ENCODE results near the gene KCNH1. TPM values are rescaled to one million over a fixed set of nuclear protein-coding genes. Genes with fewer than 3 reads are reported as not detected.

KCNH1 gene
- total and polyA plus RNA-seq, 3 experiments from 2014 or later = not detected

DNA sequence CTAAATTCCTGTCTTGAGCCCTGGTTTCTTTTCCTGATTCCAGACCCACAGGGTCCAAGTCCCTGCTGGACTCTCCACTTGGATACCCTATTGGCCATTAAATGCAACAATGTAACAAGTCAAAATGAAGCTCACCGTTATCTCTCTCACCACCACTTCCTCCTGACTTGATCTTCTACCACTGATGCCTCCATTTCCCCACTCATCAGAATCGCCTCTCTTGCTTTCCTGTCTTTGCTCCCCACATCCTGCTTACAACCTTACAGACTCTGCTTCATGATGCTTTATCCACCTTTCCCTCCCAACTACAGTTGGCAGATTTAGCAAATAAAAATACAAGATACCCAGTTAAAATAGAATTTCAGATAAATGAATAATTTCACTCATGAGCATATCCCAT, 343.8 kb downstream of the KCNH1 start:
- ChIA-PET CTCF (no interaction called here), POLR2A (no interaction called here)
- peaks cover 7 to 23% of the 10 kb centered on the region in 2 donors for H3K27me3 Mint-ChIP-seq
- no peak overlapping the region for H3K4me3 Mint-ChIP-seq
- H3K4me3 ChIP-seq (ENCODE audit: low read length) = no peak overlapping the region
- H3K9me3 ChIP-seq (ENCODE audit: low read length) = no peaks in the 10 kb centered on the region
- peaks cover 0 to under 1% (median 0%) of the 10 kb centered on the region in 5 donors for H3K9me3 Mint-ChIP-seq
- no peak overlapping the region for H3K27ac ChIP-seq (ENCODE audit: low read depth, low read length)
- no peaks in the 10 kb centered on the region for H3K27me3 ChIP-seq (ENCODE audit: insufficient read depth, low read length, poor library complexity, severe bottlenecking)
- no peak overlapping the region for H3K27ac Mint-ChIP-seq
- H3K36me3 Mint-ChIP-seq = no peaks in the 10 kb centered on the region
- DNase-seq = no peak
- no peaks in the 10 kb centered on the region for H3K4me1 ChIP-seq (ENCODE audit: insufficient read depth, low read length)
- no peaks in the 10 kb centered on the region for H3K4me1 Mint-ChIP-seq
- H3K36me3 ChIP-seq (ENCODE audit: insufficient read depth, low read length) = no peaks in the 10 kb centered on the region

DNA sequence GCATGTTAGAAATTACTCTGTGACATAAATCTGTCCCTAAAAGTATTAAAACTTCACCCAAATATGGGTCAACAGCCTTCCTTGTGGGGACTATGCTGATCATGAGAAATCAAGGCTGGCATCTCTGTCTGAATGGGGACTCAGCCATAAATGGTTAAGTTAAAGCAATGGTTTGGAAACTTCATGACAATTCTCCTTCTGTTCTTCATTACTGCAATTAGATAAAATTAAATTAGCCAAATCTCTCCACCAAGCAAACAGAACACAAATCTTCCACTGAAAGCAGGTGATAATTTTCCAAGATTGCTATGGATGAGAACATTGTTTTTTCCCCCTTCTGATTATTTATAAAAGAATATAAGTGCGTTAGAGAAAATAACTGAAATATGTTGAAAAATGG, 346.1 kb downstream of the KCNH1 start:
- no peak overlapping the region for H3K27ac Mint-ChIP-seq
- H3K36me3 Mint-ChIP-seq = no peaks in the 10 kb centered on the region
- no peaks in the 10 kb centered on the region for H3K9me3 ChIP-seq (ENCODE audit: low read length)
- H3K4me1 Mint-ChIP-seq = no peaks in the 10 kb centered on the region
- H3K27me3 Mint-ChIP-seq = peaks cover 3 to 19% of the 10 kb centered on the region in 2 donors
- H3K27ac ChIP-seq (ENCODE audit: low read depth, low read length) = no peak overlapping the region
- H3K36me3 ChIP-seq (ENCODE audit: insufficient read depth, low read length) = no peaks in the 10 kb centered on the region
- ChIA-PET CTCF (interaction anchor here (1.0 kb wide), 1 partner anchor 9 kb away, joined by 3 read pairs; no protein-coding TSS in a partner anchor), POLR2A (no interaction called here)
- no peak overlapping the region for H3K4me3 ChIP-seq (ENCODE audit: low read length)
- no peak overlapping the region for H3K4me3 Mint-ChIP-seq
- H3K4me1 ChIP-seq (ENCODE audit: insufficient read depth, low read length) = no peaks in the 10 kb centered on the region
- no peak for DNase-seq
- no peaks in the 10 kb centered on the region for H3K9me3 Mint-ChIP-seq
- no peaks in the 10 kb centered on the region for H3K27me3 ChIP-seq (ENCODE audit: insufficient read depth, low read length, poor library complexity, severe bottlenecking)

DNA sequence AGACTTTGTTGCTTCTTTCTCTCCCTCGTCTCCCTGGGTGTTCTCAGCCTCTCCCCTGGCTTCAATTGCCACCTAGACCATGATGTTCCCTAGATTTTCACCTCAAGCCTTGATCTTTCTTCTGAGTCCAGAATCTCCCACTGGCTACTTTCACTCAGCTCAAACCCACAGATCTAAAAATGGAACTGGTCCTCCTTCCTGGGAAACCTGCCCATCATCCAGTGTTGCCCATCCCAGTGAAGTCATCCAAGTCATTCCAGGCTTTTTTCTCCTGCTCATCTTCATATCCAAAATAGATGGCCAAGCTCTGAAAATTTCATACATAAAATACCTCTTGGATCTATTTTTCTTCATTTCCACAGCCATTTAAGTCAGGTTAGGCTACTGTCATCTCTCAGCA, 347.4 kb downstream of the KCNH1 start:
- H3K27me3 Mint-ChIP-seq = peaks cover 3 to 20% of the 10 kb centered on the region in 2 donors
- H3K36me3 Mint-ChIP-seq = no peaks in the 10 kb centered on the region
- H3K27ac ChIP-seq (ENCODE audit: low read depth, low read length) = no peak overlapping the region
- H3K4me1 Mint-ChIP-seq = no peaks in the 10 kb centered on the region
- H3K4me1 ChIP-seq (ENCODE audit: insufficient read depth, low read length) = no peaks in the 10 kb centered on the region
- H3K27me3 ChIP-seq (ENCODE audit: insufficient read depth, low read length, poor library complexity, severe bottlenecking) = no peaks in the 10 kb centered on the region
- no peak overlapping the region for H3K4me3 ChIP-seq (ENCODE audit: low read length)
- no peak for DNase-seq
- H3K36me3 ChIP-seq (ENCODE audit: insufficient read depth, low read length) = no peaks in the 10 kb centered on the region
- POLR2A ChIA-PET = no interaction called here
- H3K4me3 Mint-ChIP-seq = no peak overlapping the region
- no peak overlapping the region for H3K27ac Mint-ChIP-seq
- CTCF ChIA-PET = no interaction called here
- H3K9me3 Mint-ChIP-seq = no peaks in the 10 kb centered on the region
- no peaks in the 10 kb centered on the region for H3K9me3 ChIP-seq (ENCODE audit: low read length)

DNA sequence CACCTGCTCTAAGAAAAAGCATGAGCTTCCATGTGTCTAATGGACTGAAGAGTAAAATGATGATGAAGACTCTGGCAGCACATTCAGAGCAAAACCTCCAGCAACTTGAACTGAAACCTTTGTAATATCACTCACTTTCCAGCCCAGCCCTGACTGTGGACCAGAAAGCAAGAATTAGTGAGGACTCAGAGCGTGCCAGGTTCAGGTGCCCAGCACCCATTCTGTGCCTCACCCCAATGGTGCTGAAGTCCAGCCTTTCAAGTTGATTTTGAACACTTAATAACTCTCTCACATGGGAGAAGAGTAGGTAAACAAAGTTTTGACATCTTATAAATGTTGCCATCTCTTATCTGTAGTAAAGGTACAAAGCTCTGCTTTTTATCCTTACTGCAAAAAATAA, 350.0 kb downstream of the KCNH1 start:
- Mint-ChIP-seq H3K36me3 (no peaks in the 10 kb centered on the region), H3K27ac (no peak overlapping the region), H3K4me3 (no peak overlapping the region), H3K27me3 (peaks cover 2 to 10% of the 10 kb centered on the region in 2 donors), H3K4me1 (no peaks in the 10 kb centered on the region), H3K9me3 (no peaks in the 10 kb centered on the region)
- no peak for DNase-seq
- Histone ChIP-seq H3K9me3 (ENCODE audit: low read length) (no peaks in the 10 kb centered on the region), H3K4me1 (ENCODE audit: insufficient read depth, low read length) (no peaks in the 10 kb centered on the region), H3K27me3 (ENCODE audit: insufficient read depth, low read length, poor library complexity, severe bottlenecking) (no peaks in the 10 kb centered on the region), H3K27ac (ENCODE audit: low read depth, low read length) (no peak overlapping the region), H3K4me3 (ENCODE audit: low read length) (no peak overlapping the region), H3K36me3 (ENCODE audit: insufficient read depth, low read length) (no peaks in the 10 kb centered on the region)
- POLR2A ChIA-PET = no interaction called here
- CTCF ChIA-PET = no interaction called here

DNA sequence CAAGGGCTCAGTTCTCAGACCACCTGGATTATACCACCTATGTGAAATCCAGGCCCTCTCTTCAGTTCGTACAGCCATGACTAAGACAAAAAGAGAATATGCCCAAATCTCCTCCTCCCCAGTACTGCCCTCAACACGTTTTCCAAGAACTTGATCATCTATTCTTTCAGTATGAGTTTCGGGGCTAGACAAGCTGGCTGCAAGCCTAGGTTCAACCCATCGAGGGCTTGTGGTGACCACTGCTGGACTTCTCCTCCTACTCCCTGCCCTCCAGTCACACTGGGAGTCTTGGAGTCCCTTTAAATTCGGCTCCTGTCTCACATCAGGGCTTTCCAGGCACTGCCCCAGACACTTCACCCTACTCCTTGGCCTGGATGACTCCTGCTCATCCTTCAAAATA, 352.3 kb downstream of the KCNH1 start:
- DNase-seq = no peak
- Histone ChIP-seq H3K4me1 (ENCODE audit: insufficient read depth, low read length) (no peaks in the 10 kb centered on the region), H3K4me3 (ENCODE audit: low read length) (no peak overlapping the region), H3K36me3 (ENCODE audit: insufficient read depth, low read length) (no peaks in the 10 kb centered on the region), H3K9me3 (ENCODE audit: low read length) (no peaks in the 10 kb centered on the region), H3K27ac (ENCODE audit: low read depth, low read length) (no peak overlapping the region), H3K27me3 (ENCODE audit: insufficient read depth, low read length, poor library complexity, severe bottlenecking) (no peaks in the 10 kb centered on the region)
- Mint-ChIP-seq H3K27ac (no peak overlapping the region), H3K36me3 (no peaks in the 10 kb centered on the region), H3K4me3 (no peak overlapping the region), H3K9me3 (no peaks in the 10 kb centered on the region), H3K27me3 (peaks cover 7 to 21% of the 10 kb centered on the region in 2 donors), H3K4me1 (no peaks in the 10 kb centered on the region)
- ChIA-PET POLR2A (no interaction called here), CTCF (no interaction called here)

DNA sequence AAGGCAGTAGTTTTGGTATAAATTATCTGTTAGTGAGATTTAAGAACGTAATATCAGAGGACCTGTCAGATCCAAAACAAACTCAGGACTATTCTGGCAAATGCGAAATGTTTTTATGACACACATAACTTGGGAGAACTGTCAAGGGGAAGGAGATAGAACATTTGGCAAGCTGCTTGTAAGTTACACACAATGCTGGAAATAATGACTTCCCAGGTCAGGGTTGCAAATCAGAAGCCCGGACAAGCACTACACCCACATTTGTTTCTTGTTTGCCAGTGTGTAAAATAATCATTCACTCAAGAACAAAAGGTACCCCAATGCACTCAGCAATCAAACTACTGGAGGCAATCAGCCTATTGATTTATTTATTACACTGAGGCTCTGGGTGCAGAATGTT, 354.7 kb downstream of the KCNH1 start:
- Histone ChIP-seq H3K36me3 (ENCODE audit: insufficient read depth, low read length) (no peaks in the 10 kb centered on the region), H3K27ac (ENCODE audit: low read depth, low read length) (no peak overlapping the region), H3K4me3 (ENCODE audit: low read length) (no peak overlapping the region), H3K4me1 (ENCODE audit: insufficient read depth, low read length) (no peaks in the 10 kb centered on the region), H3K9me3 (ENCODE audit: low read length) (no peaks in the 10 kb centered on the region), H3K27me3 (ENCODE audit: insufficient read depth, low read length, poor library complexity, severe bottlenecking) (no peaks in the 10 kb centered on the region)
- H3K27ac Mint-ChIP-seq = no peak overlapping the region
- peaks cover 6 to 37% of the 10 kb centered on the region in 2 donors for H3K27me3 Mint-ChIP-seq
- no peaks in the 10 kb centered on the region for H3K9me3 Mint-ChIP-seq
- H3K4me3 Mint-ChIP-seq = no peak overlapping the region
- H3K4me1 Mint-ChIP-seq = no peaks in the 10 kb centered on the region
- ChIA-PET CTCF (interaction anchor here (1.5 kb wide), 1 partner anchor 8 kb away, joined by 3 read pairs; no protein-coding TSS in a partner anchor), POLR2A (no interaction called here)
- no peak for DNase-seq
- no peaks in the 10 kb centered on the region for H3K36me3 Mint-ChIP-seq

DNA sequence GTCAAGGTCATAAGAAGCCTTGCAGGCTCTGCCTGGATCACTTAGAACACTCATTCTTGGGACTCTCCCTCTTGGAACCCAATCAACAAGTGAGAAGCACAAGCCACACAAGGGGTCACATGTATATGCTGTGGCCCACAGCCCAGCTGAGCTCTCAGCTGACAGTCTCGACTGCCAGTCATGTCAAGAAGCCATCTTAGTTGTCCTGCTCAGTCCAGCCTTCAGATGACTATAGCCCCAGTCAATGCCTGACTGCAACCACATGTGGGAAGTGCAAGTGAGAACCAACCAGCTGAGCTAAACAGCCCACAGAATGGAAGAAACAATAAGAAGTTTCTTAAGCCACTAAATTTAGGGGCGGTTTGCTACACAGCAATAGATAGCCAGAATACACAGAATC, 356.0 kb downstream of the KCNH1 start:
- Histone ChIP-seq H3K9me3 (ENCODE audit: low read length) (no peaks in the 10 kb centered on the region), H3K27ac (ENCODE audit: low read depth, low read length) (no peak overlapping the region), H3K4me1 (ENCODE audit: insufficient read depth, low read length) (no peaks in the 10 kb centered on the region), H3K4me3 (ENCODE audit: low read length) (no peak overlapping the region), H3K27me3 (ENCODE audit: insufficient read depth, low read length, poor library complexity, severe bottlenecking) (no peaks in the 10 kb centered on the region), H3K36me3 (ENCODE audit: insufficient read depth, low read length) (no peaks in the 10 kb centered on the region)
- Mint-ChIP-seq H3K27ac (no peak overlapping the region), H3K36me3 (no peaks in the 10 kb centered on the region), H3K4me1 (no peaks in the 10 kb centered on the region), H3K4me3 (no peak overlapping the region), H3K27me3 (peaks cover 6 to 39% of the 10 kb centered on the region in 2 donors), H3K9me3 (no peaks in the 10 kb centered on the region)
- no peak for DNase-seq
- ChIA-PET CTCF (interaction anchor here (1.5 kb wide), 1 partner anchor 10 kb away, joined by 3 read pairs; no protein-coding TSS in a partner anchor), POLR2A (no interaction called here)

DNA sequence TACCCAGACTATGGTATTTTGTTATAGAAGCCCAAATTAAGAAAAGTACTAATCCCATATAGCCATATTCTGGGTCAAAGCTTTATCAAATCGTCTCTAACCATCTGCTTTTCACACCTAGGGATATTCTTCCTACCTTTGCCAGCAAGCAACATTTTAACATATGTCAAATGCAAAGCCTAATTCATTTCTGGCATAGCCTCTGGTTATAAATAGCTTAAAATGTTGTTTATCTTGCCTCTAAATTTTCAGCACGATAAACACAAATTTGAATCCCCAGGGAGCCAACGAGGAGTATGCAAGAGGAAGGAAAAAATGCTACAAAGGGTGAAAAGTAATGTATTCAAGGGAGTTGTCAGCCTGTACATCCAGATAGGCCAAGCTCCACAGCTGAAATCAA, 357.2 kb downstream of the KCNH1 start:
- Mint-ChIP-seq H3K27me3 (peaks cover 6 to 35% of the 10 kb centered on the region in 2 donors), H3K9me3 (no peaks in the 10 kb centered on the region), H3K36me3 (no peaks in the 10 kb centered on the region), H3K27ac (no peak overlapping the region), H3K4me3 (no peak overlapping the region), H3K4me1 (no peaks in the 10 kb centered on the region)
- H3K27ac ChIP-seq (ENCODE audit: low read depth, low read length) = no peak overlapping the region
- H3K9me3 ChIP-seq (ENCODE audit: low read length) = no peaks in the 10 kb centered on the region
- ChIA-PET POLR2A (no interaction called here), CTCF (no interaction called here)
- no peak overlapping the region for H3K4me3 ChIP-seq (ENCODE audit: low read length)
- no peaks in the 10 kb centered on the region for H3K4me1 ChIP-seq (ENCODE audit: insufficient read depth, low read length)
- DNase-seq = no peak
- no peaks in the 10 kb centered on the region for H3K36me3 ChIP-seq (ENCODE audit: insufficient read depth, low read length)
- no peaks in the 10 kb centered on the region for H3K27me3 ChIP-seq (ENCODE audit: insufficient read depth, low read length, poor library complexity, severe bottlenecking)

DNA sequence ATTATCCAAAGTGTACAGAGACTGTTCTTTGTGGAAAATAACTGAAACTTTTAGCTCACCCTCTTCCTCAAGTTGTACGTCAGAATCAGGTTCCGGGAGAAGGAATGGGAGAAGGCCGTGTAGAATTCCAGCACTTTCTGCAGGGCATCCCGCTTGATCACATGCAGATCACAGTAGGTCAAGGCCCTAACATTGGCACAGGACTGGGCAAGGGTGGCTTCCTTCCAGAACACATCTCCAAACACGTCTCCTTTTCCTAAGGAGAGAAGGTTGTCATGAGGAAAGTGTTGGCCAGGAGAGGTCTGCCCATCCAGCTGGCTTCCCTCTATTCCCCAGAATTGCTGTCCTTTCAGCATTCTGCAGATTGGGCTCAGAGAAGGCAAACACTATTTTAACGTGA, 358.7 kb downstream of the KCNH1 start:
- H3K4me3 ChIP-seq (ENCODE audit: low read length) = no peak overlapping the region
- H3K9me3 ChIP-seq (ENCODE audit: low read length) = no peaks in the 10 kb centered on the region
- no peak for DNase-seq
- Mint-ChIP-seq H3K4me1 (no peaks in the 10 kb centered on the region), H3K27me3 (peaks cover 6 to 30% of the 10 kb centered on the region in 2 donors), H3K36me3 (no peaks in the 10 kb centered on the region), H3K27ac (no peak overlapping the region), H3K4me3 (no peak overlapping the region), H3K9me3 (no peaks in the 10 kb centered on the region)
- no peaks in the 10 kb centered on the region for H3K4me1 ChIP-seq (ENCODE audit: insufficient read depth, low read length)
- no peaks in the 10 kb centered on the region for H3K36me3 ChIP-seq (ENCODE audit: insufficient read depth, low read length)
- CTCF ChIA-PET = no interaction called here
- H3K27me3 ChIP-seq (ENCODE audit: insufficient read depth, low read length, poor library complexity, severe bottlenecking) = no peaks in the 10 kb centered on the region
- POLR2A ChIA-PET = no interaction called here
- no peak overlapping the region for H3K27ac ChIP-seq (ENCODE audit: low read depth, low read length)

All from CD8-positive, alpha-beta memory T cell (primary cell).